ENCODE data around the gene CPT1B.
A peak's percentile ranks its signal among the peaks of the same experiment; 100 is the strongest.
"Not testable (repeated sequence)": the region's sequence is repeated elsewhere in the genome, so short reads cannot be mapped to it uniquely, and the experiment has no call there.

Gene CPT1B

GRCh38 chr22:50526108-50526833, 52.0 kb downstream of the CPT1B start:
- peak; percentile 94 for DNase-seq

GRCh38 chr22:50525858-50526107, 52.4 kb downstream of the CPT1B start:
- DNase-seq, result no peak

GRCh38 chr22:50525104-50525857, 52.9 kb downstream of the CPT1B start, which contains the start of gene SCO2:
Gene SCO2 (minus strand): TSS chr22:50525598. CDS start chr22:50524411, 1,187 bp downstream.
- DNase-seq, result peak; percentile 99

- no peak for DNase-seq
These were observed 53.5 kb downstream of the CPT1B start for GRCh38 chr22:50524676-50525103.

GRCh38 chr22:50523806-50524675, 54.2 kb downstream of the CPT1B start:
- no peak for DNase-seq

- no peak for DNase-seq
These were observed 54.8 kb downstream of the CPT1B start for GRCh38 chr22:50523458-50523805.

GRCh38 chr22:50522806-50523438, 55.3 kb downstream of the CPT1B start:
- DNase-seq, result no peak

- DNase-seq, result no peak
These were observed 55.9 kb downstream of the CPT1B start for GRCh38 chr22:50522208-50522805.

GRCh38 chr22:50521710-50522109, 56.5 kb downstream of the CPT1B start:
- no peak for DNase-seq

- DNase-seq, result no peak
These were observed 57.3 kb downstream of the CPT1B start for GRCh38 chr22:50520826-50521453.

- DNase-seq, result not testable (repeated sequence)
These were observed 58.0 kb downstream of the CPT1B start for GRCh38 chr22:50520184-50520583.

GRCh38 chr22:50519151-50519550, 59.1 kb downstream of the CPT1B start:
- no peak for DNase-seq

All from stimulated activated CD4-positive, alpha-beta T cell treated with anti-CD3 and anti-CD28 coated beads, Interleukin-15, amount 100 ng/mL, for 24 hours (primary cell).